ENCODE results near the gene ALG14. TPM values are rescaled to one million over a fixed set of nuclear protein-coding genes. Genes with fewer than 3 reads are reported as not detected.

ALG14 gene
- total RNA-seq (2014; rRNA removed; shearing (Covaris generic); ENCODE audit: low replicate concordance): 3.2 and 4.4 TPM in 2 replicates

GRCh38 chr1:95072532-95073419 lies at the start of gene ALG14:
ALG14 (minus strand) TSS chr1:95072951; CDS start chr1:95072898, 53 bp downstream.
- peaks cover 4% of the 10 kb centered on the region for H3K36me3 ChIP-seq
- no peaks in the 10 kb centered on the region for H3K9me3 ChIP-seq
- H3K4me3 ChIP-seq: peak within 1 kb of the TSS; percentile 96
- peak; percentile 96 for DNase-seq
- H3K27me3 ChIP-seq: 0 out of 2 replicates have a peak, but pooled peaks cover 4% of the 10 kb centered on the region

- H3K4me3 ChIP-seq: no peak overlapping the region
- H3K27me3 ChIP-seq: peaks cover 3% of the 10 kb centered on the region; the same call in 1 of the 2 replicates
- no peak for DNase-seq
- no peaks in the 10 kb centered on the region for H3K9me3 ChIP-seq
- H3K36me3 ChIP-seq: no peaks in the 10 kb centered on the region
Measured at GRCh38 chr1:95122151-95122697, 49.5 kb upstream of the ALG14 start.

- Histone ChIP-seq H3K36me3 (no peaks in the 10 kb centered on the region), H3K4me3 (no peak overlapping the region), H3K9me3 (no peaks in the 10 kb centered on the region)
Measured at GRCh38 chr1:95119273-95119672, 46.5 kb upstream of the ALG14 start.

GRCh38 chr1:95118710-95119109 lies 46.0 kb upstream of the ALG14 start:
- Histone ChIP-seq H3K36me3 (no peaks in the 10 kb centered on the region), H3K9me3 (no peaks in the 10 kb centered on the region), H3K27me3 (peaks cover 3% of the 10 kb centered on the region; the same call in 1 of the 2 replicates), H3K4me3 (no peak overlapping the region)
- DNase-seq: no peak

More at GRCh38 chr1:95119273-95119672, 46.5 kb upstream of the ALG14 start:
- H3K27me3 ChIP-seq: peaks cover 3% of the 10 kb centered on the region; the same call in 1 of the 2 replicates
- DNase-seq: no peak

DNA sequence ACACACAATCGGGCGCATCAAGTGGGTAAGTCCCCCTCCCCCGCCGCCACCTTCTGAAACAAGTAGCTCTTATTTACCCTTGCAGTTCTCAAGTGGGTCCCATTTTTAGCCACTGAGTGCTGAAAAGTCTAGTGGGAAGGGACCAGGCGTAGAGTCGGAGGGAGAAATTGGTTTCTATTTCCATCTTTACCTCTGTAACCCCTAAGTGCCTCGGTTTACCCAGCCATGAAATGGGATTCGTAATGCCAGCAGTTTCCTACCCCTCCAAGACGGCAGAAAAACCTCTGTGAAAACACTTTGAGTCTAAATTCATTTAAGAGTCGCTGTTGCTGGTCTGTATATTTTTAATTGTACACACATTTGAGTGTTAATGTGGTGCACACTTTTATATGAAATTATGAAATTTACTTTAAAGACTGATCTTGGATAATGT lies 45.3 kb upstream of the ALG14 start:
- H3K9me3 ChIP-seq: no peaks in the 10 kb centered on the region
- H3K36me3 ChIP-seq: no peaks in the 10 kb centered on the region
- no peak for DNase-seq
- H3K4me3 ChIP-seq: peak overlapping the region; percentile 63
- H3K27me3 ChIP-seq: peaks cover 3% of the 10 kb centered on the region; the same call in 1 of the 2 replicates

- Histone ChIP-seq H3K27me3 (peaks cover 3% of the 10 kb centered on the region; the same call in 1 of the 2 replicates), H3K9me3 (no peaks in the 10 kb centered on the region), H3K36me3 (no peaks in the 10 kb centered on the region), H3K4me3 (peak within 1 kb of the TSS; percentile 63)
- DNase-seq: peak; percentile 56
Measured at GRCh38 chr1:95117207-95118066, 44.7 kb upstream of the ALG14 start, which contains the start of gene TLCD4. TLCD4 (plus strand) TSS chr1:95117355; CDS start chr1:95143902, 26,547 bp downstream.

DNA sequence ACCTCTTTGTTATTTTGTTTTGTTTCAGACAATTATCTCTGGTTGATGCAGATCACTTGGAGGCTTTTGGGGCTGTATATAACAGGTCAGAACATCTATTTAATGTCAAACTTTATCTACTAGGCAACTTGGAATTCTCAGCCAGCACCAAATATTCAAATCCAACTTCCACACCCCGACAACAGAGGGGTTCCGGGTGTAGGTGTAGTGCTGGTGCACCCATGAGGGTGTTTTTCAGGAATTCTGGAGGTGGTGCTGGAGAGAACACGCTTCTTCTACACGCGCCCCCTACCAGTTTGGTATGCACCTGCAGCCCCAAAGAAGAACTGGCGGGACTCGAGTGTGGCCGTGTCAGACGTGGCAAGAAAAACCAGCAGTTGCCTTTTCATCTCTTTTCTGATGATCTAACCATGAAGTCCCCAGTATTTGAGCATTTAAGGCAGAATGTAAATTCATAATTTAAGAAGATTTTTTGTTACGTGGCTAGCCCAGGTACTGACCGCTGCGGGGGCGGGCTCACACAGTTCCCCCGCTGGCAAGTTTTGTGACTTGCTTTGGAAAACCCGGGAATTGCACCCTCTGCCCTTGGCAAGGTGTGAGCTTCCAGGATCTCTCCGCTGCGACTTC lies 43.9 kb upstream of the ALG14 start:
- peak; percentile 51 for DNase-seq
- Histone ChIP-seq H3K27me3 (peaks cover 3% of the 10 kb centered on the region; the same call in 1 of the 2 replicates), H3K36me3 (no peaks in the 10 kb centered on the region), H3K4me3 (peak overlapping the region; percentile 63), H3K9me3 (no peaks in the 10 kb centered on the region)

DNA sequence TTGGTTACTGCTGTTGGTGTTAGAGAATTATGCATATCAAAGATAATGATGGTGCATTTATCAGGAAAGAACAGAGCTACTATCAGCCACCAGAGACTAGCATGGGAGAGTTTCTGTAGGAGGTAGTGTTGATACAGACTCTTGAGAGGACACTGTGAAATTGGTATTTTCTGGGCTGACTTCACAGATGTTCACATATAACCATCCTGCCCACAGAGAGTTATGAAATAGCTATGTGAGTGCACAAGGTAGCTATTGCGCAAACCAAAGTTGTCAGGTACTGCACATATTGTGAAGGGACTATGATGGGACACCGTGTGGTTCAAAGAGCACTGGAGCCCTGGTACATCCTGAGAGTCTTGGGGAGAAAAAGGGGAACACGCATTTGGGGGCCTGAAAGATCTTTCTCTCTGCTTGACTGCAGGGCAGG lies 43.0 kb upstream of the ALG14 start:
- no peak for DNase-seq
- peaks cover 3% of the 10 kb centered on the region; the same call in 1 of the 2 replicates for H3K27me3 ChIP-seq
- no peaks in the 10 kb centered on the region for H3K9me3 ChIP-seq
- no peak overlapping the region for H3K4me3 ChIP-seq
- no peaks in the 10 kb centered on the region for H3K36me3 ChIP-seq

DNA sequence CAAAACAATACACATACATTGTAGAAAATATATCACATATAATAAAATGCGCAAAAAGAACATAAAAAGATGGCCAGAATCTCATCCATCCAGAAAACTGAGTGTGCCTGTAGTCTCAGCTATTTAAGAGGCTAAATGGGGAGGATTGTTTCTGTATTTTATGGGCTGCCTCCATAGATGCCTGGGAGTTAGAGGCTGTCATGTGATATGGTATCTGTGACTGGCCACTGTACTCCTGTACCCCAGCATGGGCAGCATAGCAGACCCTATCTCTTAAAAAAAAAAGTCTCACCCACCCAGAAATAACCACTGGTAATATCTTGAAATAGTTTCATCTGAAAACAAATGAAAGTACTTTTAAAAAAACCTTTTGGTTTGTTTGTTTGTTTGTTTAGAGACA lies 40.9 kb upstream of the ALG14 start:
- no peaks in the 10 kb centered on the region for H3K9me3 ChIP-seq
- no peaks in the 10 kb centered on the region for H3K36me3 ChIP-seq
- H3K27me3 ChIP-seq: 0 out of 2 replicates have a peak, but pooled peaks cover 3% of the 10 kb centered on the region
- H3K4me3 ChIP-seq: no peak overlapping the region
- no peak for DNase-seq

DNA sequence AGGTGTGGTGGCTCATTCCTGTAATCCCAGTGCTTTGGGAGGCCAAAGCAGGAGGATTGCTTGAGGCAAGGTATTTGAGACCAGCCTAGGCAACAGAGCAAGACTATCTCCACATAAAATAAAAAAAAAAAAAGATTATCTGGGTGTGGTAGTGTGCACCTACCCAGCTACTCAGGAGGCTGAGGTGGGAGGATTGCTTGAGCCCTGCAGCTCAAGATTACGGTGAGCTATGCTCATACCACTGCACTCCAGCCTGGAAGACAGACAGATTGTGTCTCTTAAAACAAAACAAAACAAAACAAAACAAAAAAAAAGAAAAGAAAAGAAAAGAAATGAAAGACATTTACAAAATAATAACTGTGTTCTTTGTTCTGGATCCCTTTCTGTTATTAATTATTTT lies 38.3 kb upstream of the ALG14 start:
- Histone ChIP-seq H3K27me3 (no peaks in the 10 kb centered on the region), H3K4me3 (no peak overlapping the region), H3K36me3 (no peaks in the 10 kb centered on the region), H3K9me3 (no peaks in the 10 kb centered on the region)
- no peak for DNase-seq

DNA sequence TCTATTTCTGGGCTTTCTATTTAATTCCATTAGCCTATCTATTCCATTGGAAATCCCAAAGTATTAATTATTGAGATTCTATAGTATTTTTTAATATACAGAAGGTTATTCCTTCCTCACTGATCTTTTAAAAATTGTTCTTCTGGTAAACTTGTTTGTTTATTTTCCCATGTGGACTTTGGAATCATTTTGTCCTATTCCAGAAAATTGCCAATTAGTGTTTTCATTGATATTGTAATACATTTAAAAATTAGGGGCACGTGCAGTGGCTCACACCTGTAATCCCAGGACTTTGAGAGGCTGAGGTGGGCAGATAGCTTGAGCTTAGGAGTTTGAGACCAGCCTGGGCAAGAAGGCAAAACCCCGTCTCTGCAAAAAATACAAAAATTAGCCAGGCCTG lies 36.0 kb upstream of the ALG14 start:
- Histone ChIP-seq H3K36me3 (no peaks in the 10 kb centered on the region), H3K27me3 (no peaks in the 10 kb centered on the region), H3K9me3 (no peaks in the 10 kb centered on the region), H3K4me3 (no peak overlapping the region)
- no peak for DNase-seq

GRCh38 chr1:95098196-95098595 lies 25.4 kb upstream of the ALG14 start:
- Histone ChIP-seq H3K9me3 (no peaks in the 10 kb centered on the region), H3K36me3 (no peaks in the 10 kb centered on the region), H3K27me3 (peaks cover 2% of the 10 kb centered on the region; the same call in 1 of the 2 replicates), H3K4me3 (no peak overlapping the region)
- peak; percentile 22 for DNase-seq

DNA sequence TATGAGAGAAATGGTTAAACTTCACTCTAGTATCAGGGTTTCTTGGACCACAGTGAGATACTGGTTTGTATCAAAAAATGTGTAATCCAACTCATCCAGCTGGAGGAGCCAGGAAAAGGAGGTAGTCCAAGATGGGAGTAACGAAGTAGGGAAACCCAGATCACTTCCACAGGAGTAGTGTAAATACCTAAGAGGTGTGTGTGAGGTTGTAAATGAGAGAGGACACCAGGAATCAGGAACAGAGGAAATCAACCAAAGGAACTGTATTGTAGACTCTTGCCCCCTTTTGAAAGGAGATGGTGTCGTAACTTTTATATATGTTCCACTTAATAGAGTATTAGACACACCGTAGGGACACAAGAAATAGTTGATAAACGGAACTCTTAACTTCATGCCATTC lies 24.7 kb upstream of the ALG14 start:
- no peaks in the 10 kb centered on the region for H3K36me3 ChIP-seq
- DNase-seq: no peak
- no peaks in the 10 kb centered on the region for H3K9me3 ChIP-seq
- peaks cover under 1% of the 10 kb centered on the region; the same call in 1 of the 2 replicates for H3K27me3 ChIP-seq
- no peak overlapping the region for H3K4me3 ChIP-seq

- no peak for DNase-seq
- Histone ChIP-seq H3K36me3 (no peaks in the 10 kb centered on the region), H3K27me3 (no peaks in the 10 kb centered on the region), H3K9me3 (no peaks in the 10 kb centered on the region), H3K4me3 (no peak overlapping the region)
Measured at GRCh38 chr1:95096218-95096841, 23.6 kb upstream of the ALG14 start.

- Histone ChIP-seq H3K4me3 (no peak overlapping the region), H3K27me3 (no peaks in the 10 kb centered on the region), H3K9me3 (no peaks in the 10 kb centered on the region), H3K36me3 (no peaks in the 10 kb centered on the region)
- no peak for DNase-seq
Measured at GRCh38 chr1:95095833-95096217, 23.1 kb upstream of the ALG14 start.

DNA sequence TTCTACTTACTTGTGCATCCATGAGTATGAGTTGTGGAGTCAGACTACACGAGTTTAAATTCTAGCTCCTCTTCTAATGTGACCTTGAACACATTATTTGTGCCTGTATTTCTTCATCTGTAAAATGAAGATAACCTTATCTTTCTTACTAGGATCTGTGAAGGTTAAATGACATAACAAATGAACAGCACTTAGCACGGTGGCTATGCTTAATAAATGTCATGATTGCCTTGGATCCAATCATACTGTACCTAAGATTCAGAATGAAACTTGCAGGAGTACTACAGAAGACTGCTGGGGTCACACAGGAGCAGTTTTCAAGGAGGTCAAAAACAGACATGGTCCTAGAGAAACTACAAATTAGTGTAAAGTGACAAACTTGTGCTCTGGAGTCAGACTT lies 22.2 kb upstream of the ALG14 start:
- Histone ChIP-seq H3K9me3 (no peaks in the 10 kb centered on the region), H3K4me3 (no peak overlapping the region), H3K27me3 (no peaks in the 10 kb centered on the region), H3K36me3 (no peaks in the 10 kb centered on the region)
- DNase-seq: no peak

Measured in MG63 (cell line).